Left hindlimb (tissue), 1 donor: Measurements from ENCODE around the gene GMDS.

Source experiments
- DNase-seq: peaks from one replicate; pipeline ENCODE4 v3.0.0-alpha.2; 2018

GMDS gene

DNA sequence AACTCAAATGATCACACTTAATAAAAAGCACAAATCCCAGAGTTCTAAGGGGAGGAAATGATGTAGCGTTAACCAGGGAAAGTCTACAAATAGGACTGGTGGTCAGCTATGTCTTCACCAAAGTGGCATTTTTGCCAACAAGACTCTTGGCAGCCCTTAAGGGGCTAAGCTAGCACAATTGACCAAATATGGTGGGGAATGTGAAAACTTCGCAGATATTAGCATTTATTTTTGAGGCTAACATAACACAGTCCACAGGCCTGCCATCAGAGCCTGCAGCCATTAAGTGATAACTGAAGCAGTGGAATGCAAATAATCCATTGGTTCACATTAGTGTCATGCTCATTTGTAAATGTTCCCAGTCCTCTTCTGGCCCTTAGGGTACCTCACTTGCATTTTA lies 361.1 kb downstream of the GMDS start:
- no peak for DNase-seq

DNA sequence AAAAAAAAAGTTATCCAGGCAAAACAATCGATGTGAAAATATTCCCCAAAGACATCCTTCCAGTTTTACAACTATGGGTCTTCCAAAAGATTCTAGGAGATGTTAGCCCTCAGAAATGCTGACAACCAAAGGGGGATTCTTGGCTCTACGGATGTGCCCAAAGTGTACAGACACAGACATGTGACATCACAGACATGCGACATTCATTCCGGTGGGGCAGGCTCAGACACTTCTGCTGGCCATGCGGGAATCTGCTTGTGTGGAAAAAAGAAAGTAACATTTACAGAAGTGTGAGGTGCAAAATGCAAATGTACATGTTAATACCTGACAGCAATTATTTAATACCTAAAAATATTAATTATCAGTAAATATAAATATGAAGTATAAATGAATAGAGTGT lies 367.1 kb downstream of the GMDS start:
- DNase-seq = no peak

DNA sequence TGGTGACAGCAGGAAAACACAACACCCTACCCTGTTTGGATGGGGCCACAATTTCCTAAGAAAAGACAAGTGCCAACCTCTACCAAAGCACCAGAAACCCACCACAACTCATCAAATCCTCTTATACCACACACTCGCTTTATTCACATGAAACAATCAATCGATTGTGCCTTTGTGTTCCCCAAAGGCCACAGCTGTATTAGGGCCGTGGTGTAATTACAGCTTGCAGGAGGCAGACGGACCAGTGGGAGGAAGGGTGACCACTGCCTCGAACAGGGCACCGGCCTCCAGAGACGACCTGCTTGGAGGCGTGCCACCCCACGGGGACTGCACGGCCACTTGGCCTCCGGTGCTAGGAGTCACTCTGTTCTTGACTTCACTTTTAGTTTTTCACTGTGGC lies 371.6 kb downstream of the GMDS start:
- no peak for DNase-seq

DNA sequence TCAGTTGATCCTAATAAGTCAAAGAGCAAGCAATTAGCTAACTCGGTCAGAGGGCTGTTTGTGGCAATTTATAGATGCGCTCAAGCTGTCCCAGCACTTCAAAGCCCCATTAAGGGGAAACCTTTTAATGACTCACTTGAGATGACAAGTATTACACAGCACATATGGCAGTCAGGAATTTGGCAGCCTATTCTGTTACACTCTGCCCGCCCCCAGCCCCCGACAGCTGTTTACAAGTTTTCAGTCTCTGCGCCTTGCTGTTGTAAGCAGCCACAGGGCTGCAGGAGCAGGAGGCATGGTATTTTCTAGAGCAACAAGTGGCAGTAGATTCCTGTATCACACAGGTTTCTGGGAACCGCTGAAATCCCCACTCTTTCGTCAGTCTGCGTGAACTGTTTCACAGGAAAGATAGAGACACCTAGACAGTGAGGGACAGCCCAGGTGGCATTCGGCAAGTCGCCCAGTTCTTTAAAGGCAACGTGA lies 372.7 kb downstream of the GMDS start:
- DNase-seq = peak; percentile 67

GRCh38 chr6:1871724-1872315 lies 373.6 kb downstream of the GMDS start:
- DNase-seq = no peak

GRCh38 chr6:1870932-1871331 lies 374.5 kb downstream of the GMDS start:
- no peak for DNase-seq

GRCh38 chr6:1870251-1870650 lies 375.2 kb downstream of the GMDS start:
- no peak for DNase-seq

DNA sequence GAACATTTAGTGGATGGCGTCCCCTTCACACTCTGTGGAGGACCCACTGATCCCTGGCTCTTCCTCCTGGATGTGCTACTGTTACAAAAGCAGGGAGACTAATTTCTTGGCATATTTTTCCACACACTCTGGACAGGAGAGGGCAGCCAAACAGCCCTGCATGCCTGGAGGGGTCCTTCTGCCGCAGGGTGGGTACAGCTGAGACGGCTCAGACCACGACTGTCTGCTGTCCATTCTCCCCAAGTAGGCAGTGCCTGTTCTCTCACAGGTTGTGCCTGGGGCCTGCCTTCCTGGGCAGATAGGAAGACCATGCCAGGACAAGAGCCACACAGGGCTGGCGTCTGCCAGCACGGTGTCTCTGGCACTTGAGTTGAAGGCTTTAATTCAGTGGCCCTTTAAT lies 375.6 kb downstream of the GMDS start:
- no peak for DNase-seq

- no peak for DNase-seq
These were observed 376.1 kb downstream of the GMDS start for GRCh38 chr6:1869308-1869707.

DNA sequence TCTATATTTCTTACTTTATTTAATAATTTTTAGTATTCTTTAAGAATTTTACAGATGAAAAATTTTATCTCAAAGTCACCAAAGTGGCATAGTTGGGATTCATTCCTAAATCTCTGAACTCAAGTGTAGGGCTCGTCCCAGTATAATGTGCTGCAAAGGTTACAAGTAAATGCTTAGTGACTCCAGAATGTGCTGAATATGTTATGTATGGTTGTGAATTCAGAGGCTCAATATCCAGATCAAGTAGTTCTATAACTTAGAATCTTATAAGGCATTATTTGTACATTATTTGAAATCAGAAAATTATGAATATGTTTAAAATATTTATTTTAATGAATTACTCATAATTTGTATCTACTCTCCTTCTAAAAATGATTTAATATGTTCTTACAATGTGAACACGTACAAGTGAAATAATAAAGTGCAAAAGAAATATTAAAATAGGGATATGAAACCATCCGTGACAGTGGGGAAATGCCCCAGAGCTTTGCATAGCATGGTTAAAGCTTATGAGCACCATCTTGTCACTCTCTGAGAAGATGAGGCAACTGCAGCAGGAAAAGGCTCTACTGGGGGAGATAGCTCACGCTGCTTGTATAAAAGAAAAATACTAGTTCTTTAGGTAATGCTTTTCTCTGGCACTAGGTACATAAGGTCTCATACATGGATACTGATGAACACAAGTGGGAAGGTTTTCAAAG lies 376.7 kb downstream of the GMDS start:
- no peak for DNase-seq

DNA sequence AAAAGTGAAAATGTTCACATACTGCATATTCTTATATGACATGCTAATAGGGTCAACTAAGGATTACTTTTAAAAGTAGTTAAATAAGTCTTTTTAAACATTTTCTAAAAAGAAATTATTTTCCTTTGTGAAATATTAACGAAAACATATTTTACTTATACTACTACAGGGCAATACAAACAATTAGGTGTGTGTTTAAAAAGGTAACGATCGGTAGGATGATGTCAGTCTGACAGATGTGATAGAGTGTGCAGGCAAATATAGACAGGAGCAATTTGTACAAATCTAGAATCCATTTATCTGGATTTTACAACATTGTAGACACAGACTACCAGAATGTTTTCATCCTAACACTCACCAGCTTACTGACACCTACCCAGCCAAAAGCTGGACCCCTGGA lies 378.2 kb downstream of the GMDS start:
- DNase-seq = no peak

- DNase-seq = peak; percentile 40
These were observed 379.8 kb downstream of the GMDS start for GRCh38 chr6:1865585-1865984.

GRCh38 chr6:1864496-1864895 lies 380.9 kb downstream of the GMDS start:
- DNase-seq = no peak

DNA sequence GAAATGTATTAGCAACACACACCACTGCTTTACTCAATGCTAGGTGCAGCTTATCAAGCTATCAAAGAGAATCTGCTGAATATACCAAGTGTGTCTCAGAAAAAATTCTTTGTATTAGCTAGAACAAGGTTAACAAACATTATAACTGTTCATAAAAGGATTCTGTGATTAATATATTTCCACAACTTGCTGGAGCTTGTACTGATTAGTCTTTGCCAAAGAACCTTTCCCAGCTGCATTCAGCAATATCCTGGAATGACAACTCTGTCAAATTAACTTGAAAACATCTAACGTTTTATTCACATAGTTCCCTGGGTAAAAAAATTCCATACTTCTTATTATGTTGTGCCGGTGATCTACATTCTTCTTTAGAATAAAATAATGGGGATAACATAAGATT lies 383.0 kb downstream of the GMDS start:
- no peak for DNase-seq

- no peak for DNase-seq
These were observed 384.6 kb downstream of the GMDS start for GRCh38 chr6:1860756-1861348.

- no peak for DNase-seq
These were observed 386.5 kb downstream of the GMDS start for GRCh38 chr6:1858859-1859258.

DNA sequence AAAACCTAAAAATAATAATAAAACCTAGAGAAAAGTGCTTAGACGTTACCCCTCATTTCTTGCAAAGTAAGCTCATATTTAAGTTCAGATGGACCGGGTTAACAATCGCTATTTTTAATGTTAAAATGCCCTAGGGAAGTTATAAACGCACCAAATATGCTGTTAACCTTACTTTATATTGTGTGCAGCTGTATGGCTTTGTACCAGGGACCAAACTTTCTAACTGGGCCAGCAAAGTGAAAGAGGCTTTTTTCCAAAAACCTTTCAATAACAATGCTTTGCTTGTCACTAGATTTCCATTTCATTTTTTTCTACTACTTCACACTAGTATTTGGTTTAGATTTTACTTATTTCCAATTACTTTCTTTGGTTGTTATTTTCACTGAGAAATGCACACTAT lies 387.2 kb downstream of the GMDS start:
- no peak for DNase-seq

GRCh38 chr6:1856381-1856780 lies 389.0 kb downstream of the GMDS start:
- peak; percentile 42 for DNase-seq

GRCh38 chr6:1855890-1856289 lies 389.5 kb downstream of the GMDS start:
- DNase-seq = no peak

DNA sequence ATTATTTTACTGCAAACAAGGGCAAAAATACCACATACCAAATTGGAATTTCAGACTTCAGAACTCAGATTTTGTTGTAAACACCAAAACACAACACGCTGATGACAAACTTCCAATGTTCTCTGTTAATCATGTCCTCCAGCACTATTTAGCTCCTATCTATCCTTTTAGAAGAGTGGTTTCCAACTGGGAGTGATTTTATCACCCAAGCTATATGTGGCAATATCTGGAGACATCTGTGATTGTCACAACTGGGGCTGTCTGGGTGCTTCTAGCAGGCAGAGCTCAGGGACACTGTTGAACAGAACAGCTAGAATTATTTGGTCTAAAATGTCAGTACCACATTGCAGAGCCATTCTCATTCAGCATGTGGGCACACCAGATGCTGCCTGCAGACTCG lies 391.1 kb downstream of the GMDS start:
- no peak for DNase-seq

- DNase-seq = no peak
These were observed 391.6 kb downstream of the GMDS start for GRCh38 chr6:1853761-1854160.

- DNase-seq = no peak
These were observed 393.5 kb downstream of the GMDS start for GRCh38 chr6:1851681-1852456.

DNA sequence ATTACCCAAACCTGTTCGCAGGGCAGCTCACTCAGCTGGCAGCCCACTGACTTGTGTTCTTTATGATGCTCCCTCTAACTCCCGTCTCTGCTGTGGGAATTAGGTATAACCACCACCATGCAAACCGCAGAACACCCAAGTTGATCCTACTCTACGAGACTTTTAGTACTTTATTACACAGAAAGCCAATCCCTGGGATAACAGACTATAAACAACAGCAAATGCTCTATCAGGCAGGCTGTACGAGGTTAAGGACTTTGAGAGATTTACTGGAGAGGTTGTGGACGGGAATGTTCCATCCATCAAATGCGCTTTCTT lies 394.6 kb downstream of the GMDS start:
- DNase-seq = no peak
